ENCODE measurements around the gene AFG3L2. TPM values are rescaled to one million over a fixed set of nuclear protein-coding genes. Genes with fewer than 3 reads are reported as not detected.
A peak's percentile ranks its signal among the peaks of the same experiment; 100 is the strongest.

AFG3L2 gene
- total and polyA plus RNA-seq, 2 of the 13 experiments (the other 11 are each of a cell fraction or from before 2014, with no cell fraction given): 28.6 to 86.9 TPM

DNA sequence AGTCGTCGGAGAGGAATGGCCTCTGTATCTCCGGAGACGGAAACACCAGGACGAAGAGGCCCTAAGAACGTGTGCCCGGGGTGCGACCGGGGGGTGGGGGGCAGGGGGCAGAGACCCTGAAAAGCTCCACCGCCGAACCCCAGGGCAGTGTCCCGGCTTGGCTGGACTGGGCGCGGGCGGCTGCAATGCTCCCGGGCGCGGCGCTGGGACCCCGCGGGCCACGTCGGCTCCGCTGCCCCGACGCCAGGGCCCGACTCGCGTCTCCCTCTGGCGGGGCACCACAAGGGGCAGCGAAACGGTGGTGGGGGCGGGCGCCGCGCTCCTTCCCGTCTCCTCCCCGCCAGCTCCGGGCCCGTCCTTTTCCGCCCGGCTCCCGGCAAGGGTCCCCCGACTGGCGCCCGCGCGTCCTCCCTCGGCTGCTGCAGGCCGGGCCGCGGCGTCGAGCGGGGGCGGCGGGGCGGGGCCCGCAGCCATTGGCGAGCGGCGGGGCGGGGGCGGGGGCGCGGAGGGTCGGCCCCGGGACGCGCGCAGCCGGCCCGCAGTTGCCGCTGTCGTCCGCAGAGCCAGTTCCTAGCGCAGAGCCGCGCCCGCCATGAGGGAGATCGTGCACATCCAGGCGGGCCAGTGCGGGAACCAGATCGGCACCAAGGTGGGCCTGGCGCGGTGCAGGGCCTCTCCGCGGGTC is 69.2 kb downstream of the AFG3L2 start, which contains the start of gene TUBB6 (continued):
- TF ChIP-seq BHLHE40 (IDR thresholded peaks at IDR 0.05; ENCODE audit: low read length) (no peak), FOXO1 (CRISPR knock-in tag; IDR thresholded peaks at IDR 0.05) (no peak), ELF1 (CRISPR knock-in tag; IDR thresholded peaks at IDR 0.05) (no peak), POLR2A (IDR thresholded peaks at IDR 0.05; ENCODE audit: insufficient read depth in 1 of 2, low read depth in 2 of 2, low read length in 2 of 2) (0 out of 4 replicates have a peak, but pooled peaks of 1 of the 2 experiments have one; percentile 34), ZBTB21 (CRISPR knock-in tag; IDR thresholded peaks at IDR 0.05) (no peak), ZNF777 (CRISPR knock-in tag; IDR thresholded peaks at IDR 0.05) (peak; percentile 97), XRCC5 (optimal IDR thresholded peaks at IDR 0.05; ENCODE audit: low read length) (peak; percentile 9), CENPX (CRISPR knock-in tag; IDR thresholded peaks at IDR 0.05) (no peak), KLF11 (CRISPR knock-in tag; IDR thresholded peaks at IDR 0.05) (no peak), ZNF354B (CRISPR knock-in tag; IDR thresholded peaks at IDR 0.05) (no peak), ZNF563 (CRISPR knock-in tag; IDR thresholded peaks at IDR 0.05) (no peak), ZFX (CRISPR knock-in tag; IDR thresholded peaks at IDR 0.05; ENCODE audit: low read depth) (no peak), ZNF619 (CRISPR knock-in tag; IDR thresholded peaks at IDR 0.05) (no peak)
- TF ChIP-seq, protein P1, sequence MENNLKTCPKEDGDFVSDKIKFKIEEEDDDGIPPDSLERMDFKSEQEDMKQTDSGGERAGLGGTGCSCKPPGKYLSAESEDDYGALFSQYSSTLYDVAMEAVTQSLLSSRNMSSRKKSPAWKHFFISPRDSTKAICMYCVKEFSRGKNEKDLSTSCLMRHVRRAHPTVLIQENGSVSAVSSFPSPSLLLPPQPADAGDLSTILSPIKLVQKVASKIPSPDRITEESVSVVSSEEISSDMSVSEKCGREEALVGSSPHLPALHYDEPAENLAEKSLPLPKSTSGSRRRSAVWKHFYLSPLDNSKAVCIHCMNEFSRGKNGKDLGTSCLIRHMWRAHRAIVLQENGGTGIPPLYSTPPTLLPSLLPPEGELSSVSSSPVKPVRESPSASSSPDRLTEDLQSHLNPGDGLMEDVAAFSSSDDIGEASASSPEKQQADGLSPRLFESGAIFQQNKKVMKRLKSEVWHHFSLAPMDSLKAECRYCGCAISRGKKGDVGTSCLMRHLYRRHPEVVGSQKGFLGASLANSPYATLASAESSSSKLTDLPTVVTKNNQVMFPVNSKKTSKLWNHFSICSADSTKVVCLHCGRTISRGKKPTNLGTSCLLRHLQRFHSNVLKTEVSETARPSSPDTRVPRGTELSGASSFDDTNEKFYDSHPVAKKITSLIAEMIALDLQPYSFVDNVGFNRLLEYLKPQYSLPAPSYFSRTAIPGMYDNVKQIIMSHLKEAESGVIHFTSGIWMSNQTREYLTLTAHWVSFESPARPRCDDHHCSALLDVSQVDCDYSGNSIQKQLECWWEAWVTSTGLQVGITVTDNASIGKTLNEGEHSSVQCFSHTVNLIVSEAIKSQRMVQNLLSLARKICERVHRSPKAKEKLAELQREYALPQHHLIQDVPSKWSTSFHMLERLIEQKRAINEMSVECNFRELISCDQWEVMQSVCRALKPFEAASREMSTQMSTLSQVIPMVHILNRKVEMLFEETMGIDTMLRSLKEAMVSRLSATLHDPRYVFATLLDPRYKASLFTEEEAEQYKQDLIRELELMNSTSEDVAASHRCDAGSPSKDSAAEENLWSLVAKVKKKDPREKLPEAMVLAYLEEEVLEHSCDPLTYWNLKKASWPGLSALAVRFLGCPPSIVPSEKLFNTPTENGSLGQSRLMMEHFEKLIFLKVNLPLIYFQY (CRISPR knock-in tag; IDR thresholded peaks at IDR 0.05; ENCODE audit: borderline replicate concordance): no peak
- TF ChIP-seq, protein P2, sequence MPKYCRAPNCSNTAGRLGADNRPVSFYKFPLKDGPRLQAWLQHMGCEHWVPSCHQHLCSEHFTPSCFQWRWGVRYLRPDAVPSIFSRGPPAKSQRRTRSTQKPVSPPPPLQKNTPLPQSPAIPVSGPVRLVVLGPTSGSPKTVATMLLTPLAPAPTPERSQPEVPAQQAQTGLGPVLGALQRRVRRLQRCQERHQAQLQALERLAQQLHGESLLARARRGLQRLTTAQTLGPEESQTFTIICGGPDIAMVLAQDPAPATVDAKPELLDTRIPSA (CRISPR knock-in tag; IDR thresholded peaks at IDR 0.05; ENCODE audit: borderline replicate concordance): no peak
- TF ChIP-seq, protein P3, sequence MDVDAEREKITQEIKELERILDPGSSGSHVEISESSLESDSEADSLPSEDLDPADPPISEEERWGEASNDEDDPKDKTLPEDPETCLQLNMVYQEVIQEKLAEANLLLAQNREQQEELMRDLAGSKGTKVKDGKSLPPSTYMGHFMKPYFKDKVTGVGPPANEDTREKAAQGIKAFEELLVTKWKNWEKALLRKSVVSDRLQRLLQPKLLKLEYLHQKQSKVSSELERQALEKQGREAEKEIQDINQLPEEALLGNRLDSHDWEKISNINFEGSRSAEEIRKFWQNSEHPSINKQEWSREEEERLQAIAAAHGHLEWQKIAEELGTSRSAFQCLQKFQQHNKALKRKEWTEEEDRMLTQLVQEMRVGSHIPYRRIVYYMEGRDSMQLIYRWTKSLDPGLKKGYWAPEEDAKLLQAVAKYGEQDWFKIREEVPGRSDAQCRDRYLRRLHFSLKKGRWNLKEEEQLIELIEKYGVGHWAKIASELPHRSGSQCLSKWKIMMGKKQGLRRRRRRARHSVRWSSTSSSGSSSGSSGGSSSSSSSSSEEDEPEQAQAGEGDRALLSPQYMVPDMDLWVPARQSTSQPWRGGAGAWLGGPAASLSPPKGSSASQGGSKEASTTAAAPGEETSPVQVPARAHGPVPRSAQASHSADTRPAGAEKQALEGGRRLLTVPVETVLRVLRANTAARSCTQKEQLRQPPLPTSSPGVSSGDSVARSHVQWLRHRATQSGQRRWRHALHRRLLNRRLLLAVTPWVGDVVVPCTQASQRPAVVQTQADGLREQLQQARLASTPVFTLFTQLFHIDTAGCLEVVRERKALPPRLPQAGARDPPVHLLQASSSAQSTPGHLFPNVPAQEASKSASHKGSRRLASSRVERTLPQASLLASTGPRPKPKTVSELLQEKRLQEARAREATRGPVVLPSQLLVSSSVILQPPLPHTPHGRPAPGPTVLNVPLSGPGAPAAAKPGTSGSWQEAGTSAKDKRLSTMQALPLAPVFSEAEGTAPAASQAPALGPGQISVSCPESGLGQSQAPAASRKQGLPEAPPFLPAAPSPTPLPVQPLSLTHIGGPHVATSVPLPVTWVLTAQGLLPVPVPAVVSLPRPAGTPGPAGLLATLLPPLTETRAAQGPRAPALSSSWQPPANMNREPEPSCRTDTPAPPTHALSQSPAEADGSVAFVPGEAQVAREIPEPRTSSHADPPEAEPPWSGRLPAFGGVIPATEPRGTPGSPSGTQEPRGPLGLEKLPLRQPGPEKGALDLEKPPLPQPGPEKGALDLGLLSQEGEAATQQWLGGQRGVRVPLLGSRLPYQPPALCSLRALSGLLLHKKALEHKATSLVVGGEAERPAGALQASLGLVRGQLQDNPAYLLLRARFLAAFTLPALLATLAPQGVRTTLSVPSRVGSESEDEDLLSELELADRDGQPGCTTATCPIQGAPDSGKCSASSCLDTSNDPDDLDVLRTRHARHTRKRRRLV (CRISPR knock-in tag; IDR thresholded peaks at IDR 0.05): no peak

Measured in HepG2 (cell line).